GM19324 (cell line): Measurements from ENCODE around the gene LDLR.
"Not testable (repeated sequence)": the region's sequence is repeated elsewhere in the genome, so short reads cannot be mapped to it uniquely, and the experiment has no call there.

Experiments used
- ATAC-seq: cut with Tn5 transposase; IDR thresholded peaks from one replicate; pipeline ENCODE4 v1.9.1; 2021; ENCODE audit warnings: mild to moderate bottlenecking, moderate library complexity; ENCODE audit not compliant: unreplicated experiment, low FRiP score

Gene LDLR

GRCh38 chr19:11102944-11103343 is 13.7 kb downstream of the LDLR start:
- no peak for ATAC-seq

DNA sequence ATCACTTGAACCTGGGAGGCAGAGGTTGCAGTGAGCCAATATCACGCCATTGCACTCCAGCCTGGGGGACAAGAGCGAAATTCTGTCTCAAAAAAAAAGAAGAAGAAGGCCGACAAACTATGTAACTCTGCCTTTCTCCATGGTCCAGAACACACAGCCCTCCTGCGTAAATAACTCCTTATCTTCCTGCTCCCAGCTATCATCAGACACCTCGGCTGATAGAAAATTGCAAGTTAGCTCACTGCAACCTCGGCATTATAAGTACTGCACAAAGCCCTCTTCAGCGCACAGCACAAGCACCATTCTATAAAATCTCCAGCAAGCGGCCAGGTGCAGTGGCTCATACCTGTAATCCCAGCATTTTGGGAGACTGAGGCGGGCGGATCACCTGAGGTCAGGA is 14.4 kb downstream of the LDLR start:
- ATAC-seq = not testable (repeated sequence)

- no peak for ATAC-seq
Measured at GRCh38 chr19:11105014-11105636, 15.9 kb downstream of the LDLR start.

- no peak for ATAC-seq
Measured at GRCh38 chr19:11106477-11106876, 17.2 kb downstream of the LDLR start.

GRCh38 chr19:11108746-11109145 is 19.5 kb downstream of the LDLR start:
- ATAC-seq = no peak

DNA sequence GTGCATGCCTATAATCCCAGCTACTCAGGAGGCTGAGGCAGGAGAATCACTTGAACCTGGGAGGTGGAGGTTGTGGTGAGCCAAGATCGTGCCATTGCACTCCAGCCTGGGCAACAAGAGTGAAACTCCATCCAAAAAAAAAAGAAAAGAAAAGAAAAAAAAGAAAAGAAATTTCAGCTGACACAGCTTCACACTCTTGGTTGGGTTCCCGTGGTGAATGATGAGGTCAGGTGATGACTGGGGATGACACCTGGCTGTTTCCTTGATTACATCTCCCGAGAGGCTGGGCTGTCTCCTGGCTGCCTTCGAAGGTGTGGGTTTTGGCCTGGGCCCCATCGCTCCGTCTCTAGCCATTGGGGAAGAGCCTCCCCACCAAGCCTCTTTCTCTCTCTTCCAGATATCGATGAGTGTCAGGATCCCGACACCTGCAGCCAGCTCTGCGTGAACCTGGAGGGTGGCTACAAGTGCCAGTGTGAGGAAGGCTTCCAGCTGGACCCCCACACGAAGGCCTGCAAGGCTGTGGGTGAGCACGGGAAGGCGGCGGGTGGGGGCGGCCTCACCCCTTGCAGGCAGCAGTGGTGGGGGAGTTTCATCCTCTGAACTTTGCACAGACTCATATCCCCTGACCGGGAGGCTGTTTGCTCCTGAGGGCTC is 22.0 kb downstream of the LDLR start:
- no peak for ATAC-seq

GRCh38 chr19:11111771-11112144 is 22.5 kb downstream of the LDLR start:
- no peak for ATAC-seq

DNA sequence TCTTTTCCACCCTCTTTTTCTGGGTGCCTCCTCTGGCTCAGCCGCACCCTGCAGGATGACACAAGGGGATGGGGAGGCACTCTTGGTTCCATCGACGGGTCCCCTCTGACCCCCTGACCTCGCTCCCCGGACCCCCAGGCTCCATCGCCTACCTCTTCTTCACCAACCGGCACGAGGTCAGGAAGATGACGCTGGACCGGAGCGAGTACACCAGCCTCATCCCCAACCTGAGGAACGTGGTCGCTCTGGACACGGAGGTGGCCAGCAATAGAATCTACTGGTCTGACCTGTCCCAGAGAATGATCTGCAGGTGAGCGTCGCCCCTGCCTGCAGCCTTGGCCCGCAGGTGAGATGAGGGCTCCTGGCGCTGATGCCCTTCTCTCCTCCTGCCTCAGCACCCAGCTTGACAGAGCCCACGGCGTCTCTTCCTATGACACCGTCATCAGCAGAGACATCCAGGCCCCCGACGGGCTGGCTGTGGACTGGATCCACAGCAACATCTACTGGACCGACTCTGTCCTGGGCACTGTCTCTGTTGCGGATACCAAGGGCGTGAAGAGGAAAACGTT is 24.0 kb downstream of the LDLR start:
- ATAC-seq = no peak

DNA sequence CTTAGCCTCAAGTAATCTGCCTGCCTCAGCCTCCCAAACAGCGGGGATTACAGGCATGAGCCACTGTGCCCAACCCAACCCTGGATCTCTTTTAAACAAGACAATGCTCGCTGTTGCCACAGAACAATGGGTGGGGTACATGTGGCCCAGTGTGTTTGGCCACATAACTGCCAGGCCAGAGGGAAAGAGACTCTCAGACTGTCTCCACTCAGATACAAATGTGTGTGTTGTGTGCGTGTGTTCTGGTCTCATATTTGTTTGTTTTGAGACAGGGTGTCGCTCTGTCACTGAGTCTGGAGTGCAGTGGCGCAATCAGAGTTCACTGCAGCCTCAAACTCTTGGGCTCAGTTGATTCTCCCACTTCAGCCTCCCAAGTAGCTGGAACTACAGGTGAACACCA is 25.8 kb downstream of the LDLR start:
- ATAC-seq = no peak

DNA sequence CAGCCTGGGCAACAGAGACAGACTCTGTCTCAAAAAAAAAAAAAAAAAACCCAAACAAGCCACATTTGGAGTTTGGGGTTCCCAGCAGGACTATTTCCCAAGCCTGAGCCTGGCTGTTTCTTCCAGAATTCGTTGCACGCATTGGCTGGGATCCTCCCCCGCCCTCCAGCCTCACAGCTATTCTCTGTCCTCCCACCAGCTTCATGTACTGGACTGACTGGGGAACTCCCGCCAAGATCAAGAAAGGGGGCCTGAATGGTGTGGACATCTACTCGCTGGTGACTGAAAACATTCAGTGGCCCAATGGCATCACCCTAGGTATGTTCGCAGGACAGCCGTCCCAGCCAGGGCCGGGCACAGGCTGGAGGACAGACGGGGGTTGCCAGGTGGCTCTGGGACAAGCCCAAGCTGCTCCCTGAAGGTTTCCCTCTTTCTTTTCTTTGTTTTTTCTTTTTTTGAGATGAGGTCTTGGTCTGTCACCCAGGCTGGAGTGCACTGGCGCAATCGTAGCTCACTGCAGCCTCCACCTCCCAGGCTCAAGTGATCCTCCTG is 26.7 kb downstream of the LDLR start:
- no peak for ATAC-seq

DNA sequence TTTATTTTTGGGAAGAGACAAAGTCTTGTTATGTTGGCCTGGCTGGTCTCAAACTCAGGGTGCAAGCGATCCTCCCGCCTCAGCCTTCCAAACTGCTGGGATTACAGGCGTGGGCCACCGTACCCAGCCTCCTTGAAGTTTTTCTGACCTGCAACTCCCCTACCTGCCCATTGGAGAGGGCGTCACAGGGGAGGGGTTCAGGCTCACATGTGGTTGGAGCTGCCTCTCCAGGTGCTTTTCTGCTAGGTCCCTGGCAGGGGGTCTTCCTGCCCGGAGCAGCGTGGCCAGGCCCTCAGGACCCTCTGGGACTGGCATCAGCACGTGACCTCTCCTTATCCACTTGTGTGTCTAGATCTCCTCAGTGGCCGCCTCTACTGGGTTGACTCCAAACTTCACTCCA is 27.2 kb downstream of the LDLR start:
- no peak for ATAC-seq

DNA sequence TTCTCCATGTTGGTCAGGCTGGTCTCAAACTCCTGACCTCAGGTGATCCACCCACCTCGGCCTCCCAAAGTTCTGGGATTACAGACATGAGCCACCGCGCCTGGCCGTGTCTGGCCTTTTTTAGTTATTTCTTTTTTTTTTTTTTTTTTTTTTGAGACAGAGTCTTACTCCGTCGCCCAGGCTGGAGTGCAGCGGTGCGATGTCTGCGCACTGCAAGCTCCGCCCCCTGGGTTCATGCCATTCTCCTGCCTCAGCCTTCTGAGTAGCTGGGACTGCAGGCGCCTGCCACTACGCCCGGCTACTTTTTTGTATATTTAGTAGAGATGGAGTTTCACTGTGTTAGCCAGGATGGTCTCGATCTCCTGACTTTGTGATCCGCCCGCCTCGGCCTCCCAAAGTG is 32.7 kb downstream of the LDLR start:
- ATAC-seq = not testable (repeated sequence)

DNA sequence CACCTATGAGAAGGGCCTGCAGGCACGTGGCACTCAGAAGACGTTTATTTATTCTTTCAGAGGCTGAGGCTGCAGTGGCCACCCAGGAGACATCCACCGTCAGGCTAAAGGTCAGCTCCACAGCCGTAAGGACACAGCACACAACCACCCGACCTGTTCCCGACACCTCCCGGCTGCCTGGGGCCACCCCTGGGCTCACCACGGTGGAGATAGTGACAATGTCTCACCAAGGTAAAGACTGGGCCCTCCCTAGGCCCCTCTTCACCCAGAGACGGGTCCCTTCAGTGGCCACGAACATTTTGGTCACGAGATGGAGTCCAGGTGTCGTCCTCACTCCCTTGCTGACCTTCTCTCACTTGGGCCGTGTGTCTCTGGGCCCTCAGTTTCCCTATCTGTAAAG is 33.9 kb downstream of the LDLR start:
- ATAC-seq = no peak

DNA sequence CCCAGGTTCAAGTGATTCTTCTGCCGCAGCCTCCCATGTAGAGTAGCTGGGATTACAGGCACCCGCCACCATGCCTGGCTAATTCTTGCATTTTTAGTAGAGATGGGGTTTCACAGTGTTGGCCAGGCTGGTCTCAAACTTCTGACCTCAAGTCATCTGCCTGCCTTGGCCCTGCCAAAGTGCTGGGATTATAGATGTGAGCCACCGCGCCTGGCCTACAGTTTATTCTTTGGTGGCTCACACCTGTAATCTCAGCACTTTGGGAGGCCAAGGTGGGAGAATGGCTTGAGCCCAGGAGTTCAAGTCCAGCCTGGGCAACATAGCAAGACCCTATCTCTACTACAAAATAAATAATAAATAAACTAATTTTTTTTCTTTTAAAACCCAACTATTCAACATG is 34.9 kb downstream of the LDLR start:
- ATAC-seq = not testable (repeated sequence)

GRCh38 chr19:11125994-11126685 is 36.9 kb downstream of the LDLR start:
- no peak for ATAC-seq

- ATAC-seq = no peak
Measured at GRCh38 chr19:11127905-11128304, 38.6 kb downstream of the LDLR start.

GRCh38 chr19:11130824-11131455 is 41.7 kb downstream of the LDLR start:
- ATAC-seq = no peak

- no peak for ATAC-seq
Measured at GRCh38 chr19:11131471-11131870, 42.2 kb downstream of the LDLR start.

DNA sequence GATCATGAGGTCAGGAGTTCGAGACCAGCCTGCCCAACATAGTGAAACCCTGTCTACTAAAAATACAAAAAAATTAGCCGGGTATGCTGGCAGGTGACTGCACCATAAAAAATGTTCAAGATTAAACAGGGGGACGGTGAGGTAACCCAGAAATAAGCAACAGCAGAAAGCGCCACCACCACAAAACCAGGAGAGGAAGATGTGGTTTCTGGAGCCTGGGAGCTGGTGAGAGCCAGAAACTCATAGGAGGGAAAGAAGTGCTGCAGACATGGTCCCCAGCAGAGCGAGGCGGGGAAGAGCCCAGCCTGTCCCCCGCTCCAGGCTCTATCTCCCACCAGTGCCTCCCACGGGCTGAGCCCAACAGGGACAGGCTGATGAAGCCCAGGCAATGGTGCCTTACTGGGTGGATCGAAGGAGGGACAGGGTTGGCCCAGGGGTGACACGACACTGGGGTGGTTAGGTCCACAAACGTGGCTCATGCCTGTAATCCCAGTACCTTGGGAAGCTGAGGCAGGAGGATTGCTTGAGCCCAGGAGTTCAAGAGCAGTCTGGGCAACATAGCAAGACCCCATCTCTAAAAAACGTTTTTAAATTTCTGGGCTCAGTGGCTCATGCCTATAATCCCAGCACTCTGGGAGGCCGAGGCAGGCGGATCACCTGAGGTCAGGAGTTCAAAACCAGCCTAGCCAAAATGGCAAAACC is 47.3 kb downstream of the LDLR start:
- ATAC-seq = no peak
